ENCODE data around the gene PCK1. TPM values are rescaled to one million over a fixed set of nuclear protein-coding genes. Genes with fewer than 3 reads are reported as not detected.

The PCK1 gene
- not detected in 2 replicates for total RNA-seq

GRCh38 chr20:57560554-57561355, at the start of gene PCK1:
PCK1 (plus strand) TSS chr20:57561110; CDS start chr20:57561412, 302 bp downstream.

GRCh38 chr20:57524511-57525176, 36.3 kb upstream of the PCK1 start, which contains the start of gene CTCFL:
CTCFL (minus strand) TSS chr20:57525140; CDS start chr20:57524205, 935 bp downstream.

Other genes starting within 250 kb of the PCK1 start
- not detected in 2 replicates for gene SPO11, start 231.3 kb upstream of the PCK1 start, total RNA-seq
- 27.3 and 33.6 TPM in 2 replicates for gene RAE1, start 209.9 kb upstream of the PCK1 start, total RNA-seq
- 4.5 and 13.3 TPM in 2 replicates for gene RBM38, start 169.7 kb upstream of the PCK1 start, total RNA-seq
- gene CTCFL, start 36.0 kb upstream of the PCK1 start, total RNA-seq = not detected in 2 replicates
- not detected in 2 replicates for gene ZBP1, start 59.3 kb downstream of the PCK1 start, total RNA-seq
- 9.0 and 20.5 TPM in 2 replicates for gene PMEPA1, start 148.9 kb downstream of the PCK1 start, total RNA-seq

All from smooth muscle cell of the umbilical artery (primary cell).